Fibroblast of villous mesenchyme (primary cell): Measurements from ENCODE around the gene NOX4. TPM values are rescaled to one million over a fixed set of nuclear protein-coding genes. Genes with fewer than 3 reads are reported as not detected.
"Not testable (repeated sequence)": the region's sequence is repeated elsewhere in the genome, so short reads cannot be mapped to it uniquely, and the experiment has no call there.

ENCODE experiments used
- DNase-seq: peaks from one replicate; pipeline ENCODE4 v3.0.0-alpha.2; 2010; ENCODE audit warnings: low read depth
- H3K4me3 ChIP-seq: 2 replicates; pipeline ENCODE4 v1.5.1; 2011; ENCODE audit warnings: low read depth, mild to moderate bottlenecking, low read length
- CTCF ChIP-seq: IDR thresholded peaks from 2 replicates; pipeline ENCODE4 v1.5.1; 2012; ENCODE audit warnings: low read depth, mild to moderate bottlenecking, low read length; ENCODE audit not compliant: insufficient read depth
- total RNA-seq: library from RNA; depleted of rRNA; stranded (reverse); fragments of >200 nt; gene quantifications from 2 replicates; pipeline ENCODE4 v1.2.3, GENCODE V29; 2012

The NOX4 gene
- total RNA-seq, 1 donor = 5.2 TPM

GRCh38 chr11:89381094-89381493 is 110.1 kb downstream of the NOX4 start:
- peak; percentile 88 for DNase-seq
- no peak overlapping the region for H3K4me3 ChIP-seq
- no peak for TF ChIP-seq CTCF

- DNase-seq = peak; percentile 32
Measured at GRCh38 chr11:89379976-89380771, 111.0 kb downstream of the NOX4 start.

GRCh38 chr11:89378986-89379385 is 112.2 kb downstream of the NOX4 start:
- H3K4me3 ChIP-seq, DNase-seq: not testable (repeated sequence)

More at GRCh38 chr11:89379976-89380771, 111.0 kb downstream of the NOX4 start:
- not testable (repeated sequence) for H3K4me3 ChIP-seq

- DNase-seq, H3K4me3 ChIP-seq: not testable (repeated sequence)
Measured at GRCh38 chr11:89369356-89369755, 121.8 kb downstream of the NOX4 start.

GRCh38 chr11:89364856-89365255 is 126.3 kb downstream of the NOX4 start:
- DNase-seq = peak; percentile 5
- not testable (repeated sequence) for H3K4me3 ChIP-seq

GRCh38 chr11:89361734-89362133 is 129.4 kb downstream of the NOX4 start:
- no peak for TF ChIP-seq CTCF
- no peak overlapping the region for H3K4me3 ChIP-seq
- no peak for DNase-seq

- DNase-seq, H3K4me3 ChIP-seq: not testable (repeated sequence)
Measured at GRCh38 chr11:89359208-89359607, 132.0 kb downstream of the NOX4 start.

- H3K4me3 ChIP-seq = no peak overlapping the region
- no peak for DNase-seq
- no peak for TF ChIP-seq CTCF
Measured at GRCh38 chr11:89358761-89359160, 132.4 kb downstream of the NOX4 start.

GRCh38 chr11:89355646-89356045 is 135.5 kb downstream of the NOX4 start:
- H3K4me3 ChIP-seq = no peak overlapping the region
- TF ChIP-seq CTCF = no peak
- DNase-seq = no peak

GRCh38 chr11:89354513-89354912 is 136.7 kb downstream of the NOX4 start:
- DNase-seq, H3K4me3 ChIP-seq: not testable (repeated sequence)
